GM12891 (cell line): ENCODE results near the gene DLG5.

Source experiments
- DNase-seq: peaks from one replicate; pipeline ENCODE4 v3.0.0; 2011; ENCODE audit warnings: low spot score; ENCODE audit not compliant: insufficient read length
- FAIRE-seq: peaks from 2 replicates; lab custom pipeline; 2011; peaks lifted over from hg19 to GRCh38; lab: Jason Lieb, UNC
- PAX5 ChIP-seq: IDR thresholded peaks from 2 replicates; pipeline ENCODE4 v1.6.1; 2011; ENCODE audit warnings: low read length, moderate library complexity, mild to moderate bottlenecking; ENCODE audit not compliant: insufficient read depth, severe bottlenecking
- POLR2A ChIP-seq: IDR thresholded peaks from 2 replicates; pipeline ENCODE4 v1.6.1; 2011; ENCODE audit warnings: low read depth, low read length, control low read depth
- POLR2AphosphoS5 ChIP-seq: IDR thresholded peaks from 2 replicates; pipeline ENCODE4 v1.6.1; 2011; ENCODE audit warnings: low read depth, low read length, control low read depth
- POU2F2 ChIP-seq: IDR thresholded peaks from 2 replicates; pipeline ENCODE4 v1.6.1; 2011; ENCODE audit warnings: low read depth, mild to moderate bottlenecking, control low read depth, low read length, moderate library complexity
- SPI1 ChIP-seq: IDR thresholded peaks from 2 replicates; pipeline ENCODE4 v1.6.1; 2011; ENCODE audit warnings: low read depth, low read length, control low read depth
- TAF1 ChIP-seq: IDR thresholded peaks from 2 replicates; pipeline ENCODE4 v1.6.1; 2011; ENCODE audit warnings: low read depth, low read length, control low read depth

DLG5 gene

DNA sequence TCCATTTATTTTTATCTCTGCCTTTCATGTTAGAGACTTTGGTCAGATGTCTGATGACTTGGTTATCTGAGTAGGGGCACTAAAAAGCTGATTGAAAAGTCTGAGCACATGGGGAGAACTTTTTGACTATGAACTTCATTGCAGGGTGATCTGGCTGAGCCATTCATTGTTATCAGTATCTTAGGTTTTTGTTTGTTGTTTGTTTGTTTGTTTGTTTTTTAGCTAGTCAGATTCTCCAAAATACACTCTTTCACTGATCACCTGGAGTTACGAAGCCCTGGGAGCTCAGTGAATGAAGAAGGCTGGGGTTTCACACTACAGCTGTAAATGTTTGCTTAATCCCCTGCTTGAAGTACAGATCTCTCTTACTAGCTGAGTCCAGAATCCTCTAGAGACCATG, 28.6 kb upstream of the DLG5 start:
- DNase-seq (no peak), FAIRE-seq (no peak)
- no peak for TF ChIP-seq TAF1
- no peak for TF ChIP-seq PAX5
- no peak for TF ChIP-seq POU2F2
- no peak for TF ChIP-seq SPI1
- no peak for TF ChIP-seq POLR2A
- TF ChIP-seq POLR2AphosphoS5: no peak

DNA sequence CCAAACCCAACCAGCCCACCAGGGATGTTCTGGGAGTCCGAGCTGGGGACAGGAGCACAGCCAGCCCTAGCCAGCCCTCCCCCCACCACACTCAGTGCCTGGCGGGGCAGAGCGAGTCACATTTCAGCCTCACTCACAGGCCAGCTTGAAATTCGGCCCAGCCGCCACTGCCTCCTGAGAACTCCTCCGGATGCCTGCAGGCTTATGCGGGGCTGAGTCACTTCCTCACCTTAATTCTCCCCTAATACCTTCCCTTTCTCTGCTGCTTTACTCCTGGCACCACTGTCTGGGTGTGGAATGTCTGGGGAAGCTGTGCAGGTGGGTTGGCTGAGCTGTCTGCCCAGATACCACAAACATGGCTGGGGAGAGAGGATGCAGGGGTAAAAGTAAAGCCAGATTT, 22.6 kb upstream of the DLG5 start:
- no peak for TF ChIP-seq POLR2AphosphoS5
- no peak for TF ChIP-seq TAF1
- TF ChIP-seq SPI1: no peak
- TF ChIP-seq POLR2A: no peak
- TF ChIP-seq POU2F2: no peak
- TF ChIP-seq PAX5: no peak
- DNase-seq (no peak), FAIRE-seq (no peak)

GRCh38 chr10:77946084-77946483, 19.5 kb upstream of the DLG5 start:
- TF ChIP-seq PAX5 (no peak), TAF1 (no peak), POU2F2 (no peak), SPI1 (no peak), POLR2A (no peak), POLR2AphosphoS5 (no peak)
- no peak for FAIRE-seq
- no peak for DNase-seq

DNA sequence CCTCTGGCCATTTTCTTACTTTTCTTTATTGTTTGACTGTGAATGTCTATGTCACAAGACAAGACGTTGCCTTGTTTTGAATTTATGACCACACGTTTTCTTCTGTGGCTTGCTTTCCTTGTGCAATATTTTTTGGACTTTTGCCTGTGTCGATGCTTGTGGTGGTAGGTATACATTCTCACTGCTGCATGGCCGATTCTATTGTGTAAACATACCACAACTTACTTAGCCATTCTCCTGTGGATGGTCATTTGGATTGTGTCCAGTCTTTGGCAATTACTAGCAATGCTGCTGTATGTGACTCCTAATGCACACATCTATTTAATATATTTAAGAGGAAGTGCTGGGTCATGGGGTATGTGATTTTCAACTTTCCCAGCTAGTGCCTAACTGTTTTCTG, 18.0 kb upstream of the DLG5 start:
- TF ChIP-seq POLR2AphosphoS5: no peak
- TF ChIP-seq POU2F2: no peak
- no peak for TF ChIP-seq TAF1
- no peak for TF ChIP-seq SPI1
- TF ChIP-seq PAX5: no peak
- no peak for TF ChIP-seq POLR2A
- FAIRE-seq (no peak), DNase-seq (no peak)

DNA sequence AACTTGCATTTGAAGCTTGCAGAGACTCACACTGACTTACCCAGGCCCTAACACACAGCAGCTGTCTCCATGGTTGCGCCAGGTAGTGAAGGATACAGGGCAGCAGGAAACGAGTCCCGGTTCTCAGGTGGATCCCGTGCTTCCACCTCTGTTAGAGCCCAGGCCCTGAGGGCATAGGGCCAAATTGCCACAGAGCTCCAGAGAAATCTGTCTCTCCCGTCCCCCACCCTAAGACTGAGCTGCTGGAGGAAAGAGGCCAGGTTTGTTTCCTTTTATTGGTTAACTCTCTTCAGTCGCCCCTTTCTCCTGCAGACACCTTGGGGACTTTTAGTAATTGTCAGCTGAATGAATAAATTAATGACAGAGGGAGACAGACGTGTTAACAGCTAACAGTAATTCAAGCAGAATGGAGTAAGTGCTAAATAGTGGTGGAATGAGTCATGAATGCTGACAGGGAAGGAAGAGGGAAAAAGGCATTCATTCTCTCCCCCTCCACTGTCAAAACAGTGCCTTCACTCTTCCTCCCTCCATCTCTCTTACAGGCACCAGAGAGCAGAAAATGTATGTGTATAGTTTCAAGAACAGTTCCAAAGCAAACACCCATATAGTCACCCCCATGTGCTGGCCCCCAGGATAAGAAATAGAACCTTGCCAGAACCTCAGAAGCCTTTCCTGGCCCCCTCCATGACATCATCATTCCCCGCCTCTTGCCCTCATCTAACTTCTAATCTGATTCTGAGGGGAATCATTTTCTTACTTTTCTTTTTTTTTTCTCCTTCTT, 16.8 kb upstream of the DLG5 start:
- FAIRE-seq (no peak), DNase-seq (no peak)
- no peak for TF ChIP-seq POU2F2
- no peak for TF ChIP-seq TAF1
- no peak for TF ChIP-seq SPI1
- no peak for TF ChIP-seq POLR2A
- no peak for TF ChIP-seq PAX5
- TF ChIP-seq POLR2AphosphoS5: no peak

DNA sequence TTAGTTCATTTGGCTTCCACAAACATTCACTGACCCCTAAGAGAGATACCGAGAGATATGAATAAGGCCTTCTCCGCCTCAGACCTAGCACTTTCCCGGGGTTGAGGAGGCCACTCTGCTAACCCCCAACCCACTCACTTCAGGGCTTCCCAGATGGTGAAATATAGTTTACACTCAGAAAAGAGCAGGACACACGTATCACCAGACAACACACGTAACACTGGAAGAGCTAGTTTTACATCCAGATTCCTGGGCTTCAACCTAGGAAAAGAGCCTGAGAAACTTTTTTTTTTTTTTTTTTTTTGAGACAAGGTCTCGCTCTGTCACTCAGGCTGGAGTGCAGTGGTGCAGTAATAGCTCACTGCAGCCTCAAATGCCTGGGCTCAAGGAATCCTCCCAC, 15.2 kb upstream of the DLG5 start:
- no peak for DNase-seq
- TF ChIP-seq SPI1: no peak
- TF ChIP-seq TAF1: no peak
- no peak for TF ChIP-seq POLR2AphosphoS5
- TF ChIP-seq PAX5: no peak
- no peak for TF ChIP-seq POLR2A
- TF ChIP-seq POU2F2: no peak
- FAIRE-seq: no peak

GRCh38 chr10:77940627-77941026, 14.1 kb upstream of the DLG5 start:
- DNase-seq (no peak), FAIRE-seq (no peak)
- TF ChIP-seq SPI1: no peak
- TF ChIP-seq POU2F2: no peak
- TF ChIP-seq TAF1: no peak
- TF ChIP-seq POLR2AphosphoS5: no peak
- no peak for TF ChIP-seq PAX5

- FAIRE-seq (no peak), DNase-seq (no peak)
- TF ChIP-seq PAX5 (no peak), POLR2A (no peak), SPI1 (no peak), TAF1 (no peak), POU2F2 (no peak), POLR2AphosphoS5 (no peak)
Measured at GRCh38 chr10:77940225-77940624, 13.7 kb upstream of the DLG5 start.

DNA sequence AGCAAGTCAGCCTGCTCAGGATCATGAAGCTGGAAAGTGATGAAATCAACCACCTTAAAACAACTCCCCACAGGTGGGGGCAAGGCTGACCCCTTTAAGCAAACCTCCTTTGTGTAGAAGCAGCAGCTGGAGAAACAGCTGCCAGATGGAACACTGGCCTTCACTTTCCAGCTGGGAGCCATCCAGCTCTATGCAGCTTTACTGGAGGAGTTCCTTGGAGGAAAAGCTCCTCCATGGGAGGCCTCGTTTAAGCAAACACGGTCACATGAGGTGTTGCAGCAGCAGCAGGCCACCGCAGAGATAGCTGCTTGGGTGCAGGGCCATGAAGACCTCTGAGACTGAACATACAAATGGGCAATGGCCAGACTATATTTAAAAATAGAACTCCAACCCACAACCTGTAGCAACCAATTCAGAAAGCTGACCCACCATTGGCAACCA, 13.0 kb upstream of the DLG5 start:
- FAIRE-seq: no peak
- TF ChIP-seq POU2F2 (no peak), POLR2AphosphoS5 (no peak), SPI1 (no peak), TAF1 (no peak), PAX5 (no peak)
- DNase-seq: no peak
